Measurements from ENCODE around the gene PGLYRP4. TPM values are rescaled to one million over a fixed set of nuclear protein-coding genes. Genes with fewer than 3 reads are reported as not detected.

The PGLYRP4 gene
- total and polyA plus RNA-seq, 2 donors (not counting 1 experiment from before 2014, with no cell fraction given), result not detected

GRCh38 chr1:153343811-153344717 is 4.6 kb downstream of the PGLYRP4 start:
- Histone ChIP-seq H3K9me3 (ENCODE audit: control extremely low read depth in 1 of 3, control insufficient read depth in 2 of 3, insufficient read depth in 1 of 3, low read length in 2 of 3) (no peaks in the 10 kb centered on the region), H3K4me2 (replicated peaks; ENCODE audit: low read depth, low read length, poor library complexity, severe bottlenecking) (no peak overlapping the region), H2AFZ (ENCODE audit: insufficient read depth, low read depth, low read length, poor library complexity, severe bottlenecking) (no peak overlapping the region), H3K4me1 (ENCODE audit: control insufficient read depth in 2 of 2, insufficient read depth in 2 of 2, low read length in 2 of 2) (peaks cover 14 to 21% of the 10 kb centered on the region in 2 donors), H3K79me2 (ENCODE audit: control insufficient read depth, insufficient read depth, low read length) (no peaks in the 10 kb centered on the region), H3K9ac (ENCODE audit: low read length) (no peak overlapping the region), H3K36me3 (replicated peaks in 1 of 2; ENCODE audit: control extremely low read depth in 1 of 2, control insufficient read depth in 1 of 2, extremely low read depth in 1 of 2, insufficient read depth in 2 of 2, low read length in 1 of 2) (no peaks in the 10 kb centered on the region), H3K27ac (ENCODE audit: low read length in 2 of 2) (no peak overlapping the region), H3K27me3 (replicated peaks in 1 of 4; ENCODE audit: control extremely low read depth in 1 of 4, control insufficient read depth in 3 of 4, insufficient read depth in 4 of 4, low read length in 3 of 4) (peaks cover 0 to 63% (median 22%) of the 10 kb centered on the region in 4 experiments), H3K4me3 (ENCODE audit: control extremely low read depth in 1 of 5, extremely low read depth in 1 of 5, insufficient read depth in 1 of 5, low read depth in 2 of 5, low read length in 4 of 5) (no peak overlapping the region), H4K20me1 (ENCODE audit: control insufficient read depth, insufficient read depth, low read length, poor library complexity, severe bottlenecking) (no peaks in the 10 kb centered on the region)
- 100% methylated on average over 1 of the region's 9 CpGs for WGBS (ENCODE audit: insufficient coverage)
- ATAC-seq (ENCODE audit: low read depth) (no peak), DNase-seq (no peak)
- H3K27ac Mint-ChIP-seq, result no peak overlapping the region
- no peak overlapping the region for H3K4me3 Mint-ChIP-seq
- peaks cover 57% of the 10 kb centered on the region for H3K27me3 Mint-ChIP-seq
- H3K9me3 Mint-ChIP-seq (ENCODE audit: insufficient read depth), result no peaks in the 10 kb centered on the region
- TF ChIP-seq EZH2 (IDR thresholded peaks at IDR 0.05; ENCODE audit: borderline replicate concordance, insufficient read depth, low read depth, low read length, poor library complexity, severe bottlenecking), result no peak
- no peak for TF ChIP-seq CTCF (IDR thresholded peaks at IDR 0.05)
- intact Hi-C loops (cut with micrococcal nuclease), result no loop called here
- H3K4me1 Mint-ChIP-seq, result peaks cover 23% of the 10 kb centered on the region
- CTCF ChIA-PET, result interaction anchor here (1.5 kb wide), 1 partner anchor 9 kb away, joined by 5 read pairs; no protein-coding TSS in a partner anchor
- POLR2A ChIA-PET, result no interaction called here

Measured in B cell (primary cell).